K562 (cell line): ENCODE results near the gene PAFAH2. TPM values are rescaled to one million over a fixed set of nuclear protein-coding genes. Genes with fewer than 3 reads are reported as not detected.
A peak's percentile ranks its signal among the peaks of the same experiment; 100 is the strongest.

ENCODE experiments used
- ATAC-seq: fragments of 200-7000 bp; cut with Tn5 transposase; 3 replicates; pipeline ENCODE4 v1.9.1; 2020; ENCODE audit warnings: moderate library complexity
- BruUV-seq: library from RNA; stranded (reverse); fragments of 400-500 nt; replicated peaks from 2 replicates; lab custom pipeline; 2021; lab: Mats Ljungman, UMichigan
- CTCF ChIA-PET: fragments of 300-600 bp; formaldehyde crosslinking; extraction: SDS; loops from one replicate; lab custom pipeline; 2021; ENCODE audit warnings: low intra/inter-chr PET ratio; lab: Yijun Ruan, JAX
- POLR2A ChIA-PET: fragments of 300-600, 350-650 bp; sonication (Branson Sonifier 250); formaldehyde crosslinking; extraction: SDS; loops from one replicate; lab custom pipeline; 2021; ENCODE audit warnings: antibody characterized with exemption, inconsistent platforms; lab: Yijun Ruan, JAX
- DNase-seq, 4 experiments: peaks; one replicate each; pipeline versions ENCODE4 v3.0.0 to v3.0.0-alpha.2; 2011 to 2018; ENCODE audit warnings: low spot score in 3 of 4, mixed read lengths in 3 of 4; ENCODE audit errors: extremely low read depth in 1 of 4
- FAIRE-seq: peaks from 2 replicates; lab custom pipeline; 2011; peaks lifted over from hg19 to GRCh38; lab: Jason Lieb, UNC
- H2AFZ ChIP-seq: 2 replicates; pipeline ENCODE4 v1.6.0; 2011; ENCODE audit warnings: low read depth, low read length, control low read depth, inconsistent platforms
- H3K27ac ChIP-seq: fragments of 200-600 bp; 3 replicates; pipeline ENCODE4 v1.8.0; 2011; ENCODE audit warnings: low read depth, mild to moderate bottlenecking, control low read depth, inconsistent platforms, low read length, moderate library complexity, mixed read lengths; ENCODE audit errors: extremely low read depth
- H3K27me3 ChIP-seq, 2 experiments: fragments of 300-600 bp in 1 of 2; 2 replicates in 1 of 2; 3 replicates in 1 of 2; pipeline versions ENCODE4 v1.6.0 to v1.8.0; 2011; ENCODE audit warnings: inconsistent platforms in 2 of 2, low read length in 2 of 2, mild to moderate bottlenecking in 1 of 2, mixed read lengths in 1 of 2, moderate library complexity in 1 of 2; ENCODE audit not compliant: control insufficient read depth in 2 of 2, insufficient read depth in 2 of 2
- H3K36me3 ChIP-seq: fragments of 300-600 bp; 3 replicates; pipeline ENCODE4 v1.8.0; 2011; ENCODE audit warnings: mild to moderate bottlenecking, low read length, inconsistent platforms; ENCODE audit not compliant: control insufficient read depth, insufficient read depth
- H3K4me1 ChIP-seq, 2 experiments: fragments of 200-600 bp in 1 of 2; replicated peaks in 1 of 2; 2 replicates in 1 of 2; 3 replicates in 1 of 2; pipeline versions ENCODE4 v1.5.1 to v1.8.0; 2011; ENCODE audit warnings: inconsistent platforms in 2 of 2, low read length in 2 of 2, mild to moderate bottlenecking in 1 of 2, mixed read lengths in 1 of 2, moderate library complexity in 1 of 2; ENCODE audit not compliant: control insufficient read depth in 2 of 2, insufficient read depth in 2 of 2
- H3K4me2 ChIP-seq: 2 replicates; pipeline ENCODE4 v1.6.1; 2011; ENCODE audit warnings: low read length, control low read depth, inconsistent platforms, mixed read lengths; ENCODE audit not compliant: insufficient read depth
- H3K4me3 ChIP-seq: fragments of 200-600 bp; sonication (generic), shearing (Covaris generic); 2 replicates; pipeline ENCODE4 v1.5.1; 2016; ENCODE audit warnings: control low read depth, inconsistent platforms
- H3K79me2 ChIP-seq: fragments of 200-600 bp; 3 replicates; pipeline ENCODE4 v1.8.0; 2011; ENCODE audit warnings: low read length, inconsistent platforms; ENCODE audit not compliant: control insufficient read depth, insufficient read depth
- H3K9ac ChIP-seq, 2 experiments: 2 replicates each; pipeline versions ENCODE4 v1.6.0 to v1.6.1; 2011; ENCODE audit warnings: low read depth in 2 of 2, low read length in 2 of 2, control low read depth in 1 of 2, inconsistent platforms in 1 of 2, mild to moderate bottlenecking in 1 of 2, mixed read lengths in 1 of 2; ENCODE audit not compliant: insufficient read depth in 1 of 2
- H3K9me1 ChIP-seq: one replicate; pipeline ENCODE4 v1.6.0; 2011; ENCODE audit warnings: inconsistent platforms, mild to moderate bottlenecking, low read length, moderate library complexity; ENCODE audit not compliant: control insufficient read depth, insufficient read depth
- H3K9me3 ChIP-seq: replicated peaks from 2 replicates; pipeline ENCODE4 v1.5.1; 2011; ENCODE audit warnings: low read depth, low read length, inconsistent platforms; ENCODE audit not compliant: control insufficient read depth, insufficient read depth
- H4K20me1 ChIP-seq: replicated peaks from 2 replicates; pipeline ENCODE4 v1.6.1; 2011; ENCODE audit warnings: low read length, inconsistent platforms, mixed read lengths; ENCODE audit not compliant: control insufficient read depth, insufficient read depth
- BRF1 ChIP-seq: IDR thresholded peaks from 3 replicates; pipeline ENCODE4 v1.6.1; 2011; ENCODE audit warnings: borderline replicate concordance, mild to moderate bottlenecking; ENCODE audit not compliant: insufficient read length; ENCODE audit errors: extremely low read depth
- E2F5 ChIP-seq: sonication (generic); formaldehyde crosslinking; IDR thresholded peaks from 2 replicates; pipeline ENCODE4 v1.8.0; 2022; ENCODE audit warnings: mild to moderate bottlenecking, missing genetic modification reagents
- HNRNPUL1 ChIP-seq: fragments of 200-400 bp; formaldehyde crosslinking; IDR thresholded peaks from 2 replicates; pipeline ENCODE4 v1.6.1; 2017; ENCODE audit warnings: low read length
- KDM1A ChIP-seq, 2 experiments: fragments of 450-650 bp; IDR thresholded peaks; 2 replicates each; pipeline ENCODE4 v1.6.1; 2016; ENCODE audit warnings: mild to moderate bottlenecking in 2 of 2
- KLF13 ChIP-seq: fragments of 450-650 bp; IDR thresholded peaks from 2 replicates; pipeline ENCODE4 v1.6.1; 2016; ENCODE audit warnings: missing genetic modification characterization, low read depth, mild to moderate bottlenecking, missing compliant biosample characterization, moderate library complexity, borderline replicate concordance
- LCOR ChIP-seq: sonication (generic); formaldehyde crosslinking; IDR thresholded peaks from 2 replicates; pipeline ENCODE4 v1.8.0; 2022; ENCODE audit warnings: mild to moderate bottlenecking, missing genetic modification reagents
- NFXL1 ChIP-seq: fragments of 450-650 bp; formaldehyde crosslinking; IDR thresholded peaks from 2 replicates; pipeline ENCODE4 v1.4.0; 2021; ENCODE audit warnings: mild to moderate bottlenecking
- POLR2AphosphoS5 ChIP-seq: IDR thresholded peaks from 2 replicates; pipeline ENCODE4 v1.6.1; 2011; ENCODE audit warnings: mild to moderate bottlenecking, low read depth, low read length, moderate library complexity; ENCODE audit not compliant: control insufficient read depth, insufficient read depth
- SAP30 ChIP-seq: fragments of 200-600 bp; sonication (generic); IDR thresholded peaks from 2 replicates; pipeline ENCODE4 v1.6.1; 2012; ENCODE audit warnings: borderline replicate concordance, low read depth, mild to moderate bottlenecking, moderate library complexity, low read length, control low read depth, inconsistent platforms; ENCODE audit not compliant: insufficient read depth, poor library complexity, severe bottlenecking
- ZBTB9 ChIP-seq: fragments of 450-650 bp; formaldehyde crosslinking; IDR thresholded peaks from 2 replicates; pipeline ENCODE4 v1.4.0; 2020; ENCODE audit warnings: mild to moderate bottlenecking, moderate library complexity
- WGBS: fragments of 100-300 bp; shearing (Covaris generic); methylation state at CpG from one replicate; pipeline ENCODE4 v1.1.6; 2016; ENCODE audit warnings: low coverage, mixed read lengths; ENCODE audit not compliant: insufficient coverage; ENCODE audit errors: missing lambda C conversion rate; 5-methylcytosine and 5-hydroxymethylcytosine counted together
- in situ Hi-C: fragments of 300-500 bp; cut with MboI; formaldehyde crosslinking; loops from 4 replicates; pipeline ENCODE4 v1.15.0; 2018; ENCODE audit warnings: inconsistent platforms, mixed read lengths
- intact Hi-C: fragments of 100-400 bp; cut with micrococcal nuclease; formaldehyde crosslinking; loops from 2 replicates; pipeline ENCODE4 v1.14.2; 2022
- polyA plus RNA-seq, 8 experiments: library from polyadenylated mRNA; depleted of rRNA in 4 of 8; stranded (reverse) in 5 of 8; unstranded in 3 of 8; fragments of >200 nt; fragmentation: Nextera tagmentation in 2 of 8; fragmentation: Illumina TruSeq in 1 of 8; extraction: Ambion mirVana in 2 of 8; extraction: Trizol in 1 of 8; gene quantifications; 2 replicates each; pipeline versions ENCODE4 v1.2.1 to v1.2.3, GENCODE V29; 2011 to 2014; ENCODE audit warnings: inconsistent platforms in 1 of 8, missing spikeins in 1 of 8
- total RNA-seq, 7 experiments: library from RNA; depleted of rRNA in 6 of 7; stranded (reverse); fragments of >200 nt in 6 of 7; fragmentation: Illumina TruSeq in 2 of 7; extraction: Trizol in 2 of 7; gene quantifications; 2 replicates each; pipeline versions ENCODE4 v1.2.1 to v1.2.3, GENCODE V29; 2011 to 2021; ENCODE audit warnings: low replicate concordance in 1 of 7

PAFAH2 gene
- total and polyA plus RNA-seq, 9 of the 15 experiments (the other 6 are each of a cell fraction or from before 2014, with no cell fraction given): 4.2 to 10.9 (median 6.8) TPM

- TF ChIP-seq E2F5 (CRISPR knock-in tag) (no peak), NFXL1 (CRISPR knock-in tag) (no peak), BRF1 (no peak)
These were observed 38.3 kb upstream of the PAFAH2 start (continued) for GRCh38 chr1:26035959-26036755.

- peak overlapping the region; percentile 87 for H3K27ac ChIP-seq
- peak; percentile 90 for FAIRE-seq
- ATAC-seq: peak; percentile 96
- DNase-seq: peak; percentile 98 to 100 (median 99)
- no peaks in the 10 kb centered on the region for H4K20me1 ChIP-seq
- H3K9me1 ChIP-seq: no peaks in the 10 kb centered on the region
- TSS peak; percentile 79 for BruUV-seq
- H3K9ac ChIP-seq: peak overlapping the region; percentile 93 to 96
- in situ Hi-C loops (no loop called here), intact Hi-C loops (no loop called here)
- peak overlapping the region; percentile 98 for H2AFZ ChIP-seq
- no peaks in the 10 kb centered on the region for H3K27me3 ChIP-seq
- peak overlapping the region; percentile 77 for H3K4me3 ChIP-seq
- ChIA-PET CTCF (interaction anchor here (0.6 to 3.9 kb wide), 8 partner anchors 70 to 165 kb away, joined by 3 to 65 read pairs (median 4); no protein-coding TSS in a partner anchor), POLR2A (interaction anchor here (0.6 to 3.1 kb wide), 21 partner anchors 9 to 286 kb away, joined by 3 to 23 read pairs (median 4); partner anchors contain the start of genes CEP85, PDIK1L and SLC30A2)
- peaks cover 8% of the 10 kb centered on the region; the same call in 2 of the 3 replicates for H3K79me2 ChIP-seq
- H3K4me1 ChIP-seq: peaks cover 26 to 59% of the 10 kb centered on the region in 2 experiments
- under 1% methylated on average over 58 of the region's 60 CpGs for WGBS
- H3K9me3 ChIP-seq: no peaks in the 10 kb centered on the region
- H3K4me2 ChIP-seq: peak overlapping the region; percentile 99
- no peaks in the 10 kb centered on the region for H3K36me3 ChIP-seq
- TF ChIP-seq KLF13 (tag): peak; percentile 75; the same call in 1 of the 2 replicates
- TF ChIP-seq ZBTB9 (CRISPR knock-in tag): peak; percentile 54
- TF ChIP-seq KDM1A (IDR thresholded peaks at IDR 0.05): no peak
- TF ChIP-seq LCOR: peak; percentile 57; the same call in 1 of the 2 replicates
- no peak for TF ChIP-seq HNRNPUL1
- TF ChIP-seq POLR2AphosphoS5: peak; percentile 54; the same call in 1 of the 2 replicates
- TF ChIP-seq SAP30: peak; percentile 63
These were observed 37.5 kb upstream of the PAFAH2 start for GRCh38 chr1:26035203-26035958.
